ENCODE data around the gene VEZT.
A peak's percentile ranks its signal among the peaks of the same experiment; 100 is the strongest.
"Not testable (repeated sequence)": the region's sequence is repeated elsewhere in the genome, so short reads cannot be mapped to it uniquely, and the experiment has no call there.

VEZT gene, protein sequence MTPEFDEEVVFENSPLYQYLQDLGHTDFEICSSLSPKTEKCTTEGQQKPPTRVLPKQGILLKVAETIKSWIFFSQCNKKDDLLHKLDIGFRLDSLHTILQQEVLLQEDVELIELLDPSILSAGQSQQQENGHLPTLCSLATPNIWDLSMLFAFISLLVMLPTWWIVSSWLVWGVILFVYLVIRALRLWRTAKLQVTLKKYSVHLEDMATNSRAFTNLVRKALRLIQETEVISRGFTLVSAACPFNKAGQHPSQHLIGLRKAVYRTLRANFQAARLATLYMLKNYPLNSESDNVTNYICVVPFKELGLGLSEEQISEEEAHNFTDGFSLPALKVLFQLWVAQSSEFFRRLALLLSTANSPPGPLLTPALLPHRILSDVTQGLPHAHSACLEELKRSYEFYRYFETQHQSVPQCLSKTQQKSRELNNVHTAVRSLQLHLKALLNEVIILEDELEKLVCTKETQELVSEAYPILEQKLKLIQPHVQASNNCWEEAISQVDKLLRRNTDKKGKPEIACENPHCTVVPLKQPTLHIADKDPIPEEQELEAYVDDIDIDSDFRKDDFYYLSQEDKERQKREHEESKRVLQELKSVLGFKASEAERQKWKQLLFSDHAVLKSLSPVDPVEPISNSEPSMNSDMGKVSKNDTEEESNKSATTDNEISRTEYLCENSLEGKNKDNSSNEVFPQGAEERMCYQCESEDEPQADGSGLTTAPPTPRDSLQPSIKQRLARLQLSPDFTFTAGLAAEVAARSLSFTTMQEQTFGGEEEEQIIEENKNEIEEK

DNA sequence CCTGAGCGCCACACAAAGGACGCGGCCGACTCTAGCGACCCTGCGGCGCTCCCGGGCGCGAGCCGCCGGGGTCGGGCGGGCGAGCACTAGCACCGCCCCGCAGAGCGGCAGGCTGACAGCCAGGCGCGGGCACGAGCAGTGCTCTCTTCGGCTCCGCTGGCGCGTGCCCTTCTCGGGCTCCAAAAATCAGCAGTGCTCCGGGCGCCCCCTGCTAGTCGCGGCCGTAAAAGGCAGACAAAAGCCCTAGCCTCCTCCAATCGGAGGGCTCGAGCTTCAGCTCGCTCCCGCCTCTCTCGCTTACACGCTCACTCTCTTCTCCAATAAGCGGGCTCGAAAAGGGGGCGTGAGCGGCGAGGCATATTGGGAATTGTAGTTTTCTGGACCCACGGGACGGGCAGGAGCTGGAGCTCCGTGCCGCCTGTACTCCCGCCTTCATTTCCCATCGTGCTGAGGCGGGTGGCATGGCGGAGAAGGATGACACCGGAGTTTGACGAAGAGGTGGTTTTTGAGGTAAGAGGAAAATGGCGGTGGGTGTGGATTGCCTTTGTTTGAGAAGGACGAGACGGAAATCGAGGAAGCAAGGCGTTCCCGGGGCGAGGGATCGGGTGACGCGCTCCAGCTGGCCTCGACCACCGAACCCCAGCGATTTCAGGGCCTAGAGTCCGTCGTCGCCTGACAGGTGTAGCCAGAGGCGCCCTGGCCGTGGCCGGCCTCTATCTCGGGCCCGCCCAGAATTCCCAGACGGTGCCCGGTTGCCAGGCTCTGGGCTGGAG, at the start of gene VEZT, which contains the start of gene FGD6:
Gene VEZT (plus strand): TSS at position 431 of the 773 bp plus-strand sequence. CDS start 44 bp downstream, at position 475.
Gene FGD6 (minus strand): TSS at position 91 of the 773 bp plus-strand sequence. CDS start 227 bp downstream, outside the sequence.
- peak; percentile 96 for DNase-seq (ENCODE audit: low read depth)

- no peak for DNase-seq (ENCODE audit: low read depth)
Observed at GRCh38 chr12:95168746-95169145, 48.9 kb upstream of the VEZT start.

DNA sequence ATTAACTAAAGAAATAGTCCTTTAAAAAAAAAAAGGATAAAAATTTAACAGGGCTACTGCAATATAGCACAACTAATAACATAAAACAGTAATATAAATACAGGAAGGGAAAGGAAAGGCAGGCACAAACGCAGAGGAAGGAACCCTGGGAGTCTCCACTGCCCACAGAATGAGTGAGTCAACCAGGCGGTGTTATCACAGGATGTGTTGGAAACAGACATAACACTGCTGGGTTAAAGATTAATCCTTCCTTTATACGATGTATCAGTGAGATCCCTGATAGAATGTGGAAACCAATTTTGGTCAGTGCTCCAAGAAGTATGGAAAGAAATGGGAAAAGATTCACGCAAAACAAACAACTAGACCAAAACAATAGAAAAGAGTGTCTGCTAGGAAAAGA, 48.2 kb upstream of the VEZT start:
- no peak for DNase-seq (ENCODE audit: low read depth)

- DNase-seq (ENCODE audit: low read depth) = no peak
Observed at GRCh38 chr12:95173392-95174251, 44.0 kb upstream of the VEZT start.

- no peak for DNase-seq (ENCODE audit: low read depth)
Observed at GRCh38 chr12:95177201-95177768, 40.3 kb upstream of the VEZT start.

- no peak for DNase-seq (ENCODE audit: low read depth)
Observed at GRCh38 chr12:95178136-95178535, 39.5 kb upstream of the VEZT start.

DNA sequence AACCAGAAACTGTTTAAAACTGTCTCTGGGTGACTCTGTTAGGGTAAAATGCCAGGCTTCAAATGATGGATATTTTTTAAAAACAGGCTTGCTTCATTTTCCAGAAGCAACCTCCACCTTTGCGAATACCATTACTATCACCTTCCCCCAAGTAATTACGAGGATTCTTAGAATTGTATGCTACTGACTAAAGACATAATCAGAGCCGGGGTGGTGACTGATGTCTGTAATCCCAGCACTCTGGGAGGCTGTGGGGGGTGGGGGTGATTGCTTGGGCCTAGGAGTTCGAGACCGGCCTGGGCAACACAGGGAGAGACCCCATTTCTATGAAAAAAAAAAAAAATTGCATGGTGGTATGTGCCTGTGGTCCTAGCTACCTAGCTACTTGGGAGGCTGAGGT, 38.6 kb upstream of the VEZT start:
- DNase-seq (ENCODE audit: low read depth) = no peak

DNA sequence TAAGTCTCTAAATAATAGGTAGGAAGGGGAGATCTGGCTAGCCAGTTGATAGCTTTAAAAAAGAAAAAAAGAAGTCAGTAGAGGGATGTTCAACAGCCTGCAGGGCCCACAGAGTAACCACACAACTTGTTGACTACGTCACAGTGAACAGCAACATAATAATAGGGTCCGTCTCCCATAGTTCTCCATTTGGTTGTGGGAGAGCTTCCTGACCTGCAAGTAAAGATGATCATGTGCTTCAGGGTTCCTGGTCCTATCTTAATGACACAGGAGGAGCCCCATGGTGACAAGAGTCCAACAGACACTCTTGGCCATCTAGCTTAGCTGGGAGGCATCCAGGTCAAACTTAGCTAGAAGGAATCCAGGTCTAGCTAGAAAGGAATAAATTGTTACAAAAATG, 36.5 kb upstream of the VEZT start:
- DNase-seq (ENCODE audit: low read depth) = no peak

DNA sequence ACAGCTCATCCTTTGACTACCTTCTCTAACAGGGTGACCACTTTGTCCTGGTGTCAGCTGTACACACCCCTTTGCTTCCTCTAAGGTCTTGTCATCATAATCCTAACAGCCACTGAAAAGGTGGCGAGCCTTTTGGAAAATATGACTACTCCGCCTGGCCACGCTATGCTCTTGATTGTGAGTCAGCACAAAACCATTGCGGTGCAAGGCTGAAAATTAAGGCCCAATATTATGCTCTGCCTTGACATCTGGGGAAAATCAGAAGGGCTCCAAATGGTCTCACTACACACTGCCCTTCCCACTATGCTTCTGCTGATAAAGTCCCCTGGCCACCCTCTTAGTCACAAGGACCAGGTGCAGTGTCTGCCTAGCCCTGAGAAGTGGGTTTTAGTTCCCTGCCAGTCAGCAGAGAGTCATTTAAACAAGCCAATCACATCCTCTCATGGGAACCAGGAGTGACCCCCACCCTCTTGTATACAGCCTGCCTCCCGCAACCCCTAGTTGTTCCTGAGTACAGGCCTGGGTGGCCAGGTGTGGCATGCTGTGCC, 34.7 kb upstream of the VEZT start:
- DNase-seq (ENCODE audit: low read depth) = no peak

GRCh38 chr12:95184121-95184520, 33.5 kb upstream of the VEZT start:
- no peak for DNase-seq (ENCODE audit: low read depth)

- DNase-seq (ENCODE audit: low read depth) = no peak
Observed at GRCh38 chr12:95185072-95185471, 32.5 kb upstream of the VEZT start.

- no peak for DNase-seq (ENCODE audit: low read depth)
Observed at GRCh38 chr12:95185854-95186253, 31.8 kb upstream of the VEZT start.

- DNase-seq (ENCODE audit: low read depth) = no peak
Observed at GRCh38 chr12:95187865-95188415, 29.7 kb upstream of the VEZT start.

DNA sequence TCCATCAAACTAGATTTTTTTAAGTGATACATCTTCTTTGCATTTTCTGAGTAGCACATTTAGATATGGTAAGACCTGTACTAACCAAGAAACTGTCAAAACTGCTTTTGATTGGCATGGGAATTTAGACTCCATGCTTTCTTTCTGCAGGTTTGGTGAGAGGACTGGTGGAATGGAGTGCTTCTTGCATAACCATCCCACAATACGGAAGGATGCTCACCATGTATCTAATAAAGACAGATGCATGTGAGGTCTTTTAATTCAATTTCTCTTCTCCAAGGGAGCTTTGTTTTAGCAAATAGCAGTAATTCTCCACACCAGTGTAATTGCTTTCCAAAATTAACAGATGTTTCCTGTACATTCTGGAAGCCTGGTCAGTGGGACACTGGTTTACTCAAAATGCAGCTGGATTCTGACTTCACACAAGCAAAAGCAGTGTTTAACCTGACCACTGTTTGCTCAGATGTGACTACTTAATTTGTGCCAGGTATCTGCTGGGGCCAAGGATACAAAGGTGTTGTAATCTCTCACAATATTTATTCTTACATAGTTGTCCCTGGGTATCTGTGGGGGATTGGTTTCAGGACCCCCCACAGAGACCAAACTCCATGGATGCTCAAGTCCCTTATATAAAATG, 26.4 kb upstream of the VEZT start:
- no peak for DNase-seq (ENCODE audit: low read depth)

DNA sequence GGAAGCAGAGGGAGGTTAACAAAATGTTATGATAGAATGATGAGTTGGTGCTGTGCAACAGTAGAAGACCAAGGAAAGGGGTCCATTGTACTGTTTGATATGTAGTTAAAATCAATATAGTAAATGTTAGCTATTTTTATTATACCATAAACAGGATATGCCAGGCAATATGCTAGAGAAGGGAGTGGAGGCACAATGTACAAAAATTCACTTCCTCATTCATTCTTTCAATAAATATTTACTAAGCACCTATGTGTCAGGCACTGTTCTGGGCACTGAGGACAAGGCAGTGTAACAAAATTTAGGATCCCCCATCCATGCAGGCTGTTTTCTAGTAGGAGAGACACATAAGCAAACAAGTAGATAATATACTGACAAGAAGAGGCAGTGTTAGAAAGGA, 25.3 kb upstream of the VEZT start:
- no peak for DNase-seq (ENCODE audit: low read depth)

GRCh38 chr12:95193139-95193538, 24.5 kb upstream of the VEZT start:
- no peak for DNase-seq (ENCODE audit: low read depth)

GRCh38 chr12:95195122-95195521, 22.5 kb upstream of the VEZT start:
- no peak for DNase-seq (ENCODE audit: low read depth)

DNA sequence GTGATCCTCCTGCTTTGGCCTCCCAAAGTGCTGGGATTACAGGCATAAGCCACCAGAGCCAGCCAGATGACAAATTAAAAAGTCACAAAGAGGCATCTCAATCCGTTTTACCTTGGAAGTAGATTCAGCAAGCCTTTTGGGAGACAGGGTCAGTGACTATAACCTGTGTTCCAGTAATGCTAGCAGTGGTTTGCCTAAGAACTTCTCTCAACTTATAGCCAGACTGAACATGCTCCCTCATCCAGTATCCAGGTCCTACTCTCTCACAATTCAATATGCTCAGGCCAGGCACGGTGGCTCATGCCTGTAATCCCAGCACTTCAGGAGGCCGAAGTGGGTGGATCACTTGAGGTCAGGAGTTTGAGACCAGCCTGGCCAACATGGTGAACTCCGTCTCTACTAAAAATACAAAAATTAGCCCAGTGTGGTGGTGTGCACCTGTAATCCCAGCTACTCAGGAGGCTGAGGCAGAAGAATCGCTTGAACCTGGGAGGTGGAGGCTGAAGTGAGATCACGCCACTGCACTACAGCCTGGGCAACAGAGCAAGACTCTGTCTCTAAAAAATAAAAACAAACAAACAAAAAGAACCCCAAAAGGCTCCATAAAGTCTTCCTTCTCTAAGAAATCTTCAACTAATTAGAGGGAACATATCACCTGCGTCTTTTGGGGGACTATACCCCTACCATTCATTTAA, 20.6 kb upstream of the VEZT start:
- not testable (repeated sequence) for DNase-seq (ENCODE audit: low read depth)

- DNase-seq (ENCODE audit: low read depth) = no peak
Observed at GRCh38 chr12:95197636-95198035, 20.0 kb upstream of the VEZT start.

Data from stimulated activated CD8-positive, alpha-beta memory T cell treated with anti-CD3 and anti-CD28 coated beads, Interleukin-12 subunit alpha, Interleukin-12 subunit beta, amount 100 ng/mL, for 4 hours (primary cell).